Hepatocyte (in vitro differentiated cells): ENCODE data around the gene TPRKB.

Experiments
- CTCF ChIP-seq: fragments of 200-600 bp; sonication (generic); IDR thresholded peaks from 2 replicates; pipeline ENCODE4 v1.5.1; 2016; ENCODE audit warnings: antibody characterized with exemption, mild to moderate bottlenecking; ENCODE audit not compliant: poor library complexity
- EZH2 ChIP-seq: fragments of 200-600 bp; sonication (generic); IDR thresholded peaks from 2 replicates; pipeline ENCODE4 v1.6.1; 2016; ENCODE audit warnings: antibody characterized with exemption, mild to moderate bottlenecking, borderline replicate concordance
- EZH2phosphoT487 ChIP-seq: fragments of 200-600 bp; sonication (generic); IDR thresholded peaks from one replicate; pipeline ENCODE4 v1.6.1; 2018; ENCODE audit warnings: antibody characterized with exemption, mild to moderate bottlenecking, low read depth, moderate library complexity; ENCODE audit not compliant: unreplicated experiment, severe bottlenecking

GRCh38 chr2:73700661-73701447, 36.3 kb downstream of the TPRKB start:
- TF ChIP-seq EZH2phosphoT487 (no peak), CTCF (no peak), EZH2 (no peak)
